ENCODE results near the gene MEIOSIN. TPM values are rescaled to one million over a fixed set of nuclear protein-coding genes. Genes with fewer than 3 reads are reported as not detected.
A peak's percentile ranks its signal among the peaks of the same experiment; 100 is the strongest.

MEIOSIN gene
- total and polyA plus RNA-seq, 2 of the 13 experiments (the other 11 are each of a cell fraction or from before 2014, with no cell fraction given) = not detected

DNA sequence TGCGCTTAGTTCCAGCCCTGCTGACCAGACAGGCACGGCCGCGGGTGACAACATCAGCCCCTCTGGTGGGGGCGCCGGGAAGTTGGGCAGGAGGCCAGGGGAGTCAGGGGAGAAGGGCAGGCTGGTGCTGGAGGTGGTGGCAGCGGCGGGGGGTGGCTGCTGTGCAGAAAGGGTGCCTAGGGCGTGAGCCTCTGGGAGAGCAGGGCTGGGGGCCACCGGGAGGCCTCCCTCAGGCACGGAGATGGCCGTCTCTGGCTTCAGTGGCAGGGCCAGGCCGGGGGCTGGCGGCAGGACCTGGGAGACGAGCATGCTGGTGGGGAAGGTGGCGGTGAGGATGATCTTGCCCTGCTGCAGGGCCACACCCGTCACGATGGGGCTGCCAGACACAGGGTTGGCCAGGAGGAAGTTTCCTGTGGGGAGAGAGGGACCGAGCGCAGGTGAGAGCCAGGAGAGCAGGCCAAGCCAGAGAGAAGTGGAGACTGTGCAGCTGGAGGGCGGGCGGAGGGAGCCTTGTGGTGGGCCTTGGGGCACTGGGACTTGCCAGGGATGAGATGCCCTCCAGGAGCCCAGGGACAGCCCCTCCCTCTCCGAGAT is 32.6 kb downstream of the MEIOSIN start (continued):
- TF ChIP-seq ZNF616 (CRISPR knock-in tag; IDR thresholded peaks at IDR 0.05; ENCODE audit: low read depth) = 0 out of 2 replicates have a peak, but pooled peaks have one; percentile 41
- TF ChIP-seq, protein P1, sequence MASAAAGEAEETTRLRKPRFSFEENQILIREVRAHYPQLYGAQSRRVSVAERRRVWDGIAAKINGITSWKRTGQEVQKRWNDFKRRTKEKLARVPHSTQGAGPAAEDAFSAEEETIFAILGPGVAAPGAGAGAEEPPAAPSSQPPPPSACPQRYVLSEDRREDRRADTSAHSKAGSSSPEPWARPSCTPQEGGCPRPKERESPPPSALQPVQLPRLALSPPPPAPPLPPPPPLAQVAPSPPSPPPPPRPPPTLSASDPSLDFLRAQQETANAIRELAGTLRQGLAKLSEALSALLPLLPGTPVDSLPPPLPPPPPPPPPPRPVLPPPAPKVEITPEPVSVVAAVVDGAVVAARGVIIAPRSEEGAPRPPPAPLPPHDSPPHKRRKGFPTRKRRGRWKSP (CRISPR knock-in tag; IDR thresholded peaks at IDR 0.05) = no peak

DNA sequence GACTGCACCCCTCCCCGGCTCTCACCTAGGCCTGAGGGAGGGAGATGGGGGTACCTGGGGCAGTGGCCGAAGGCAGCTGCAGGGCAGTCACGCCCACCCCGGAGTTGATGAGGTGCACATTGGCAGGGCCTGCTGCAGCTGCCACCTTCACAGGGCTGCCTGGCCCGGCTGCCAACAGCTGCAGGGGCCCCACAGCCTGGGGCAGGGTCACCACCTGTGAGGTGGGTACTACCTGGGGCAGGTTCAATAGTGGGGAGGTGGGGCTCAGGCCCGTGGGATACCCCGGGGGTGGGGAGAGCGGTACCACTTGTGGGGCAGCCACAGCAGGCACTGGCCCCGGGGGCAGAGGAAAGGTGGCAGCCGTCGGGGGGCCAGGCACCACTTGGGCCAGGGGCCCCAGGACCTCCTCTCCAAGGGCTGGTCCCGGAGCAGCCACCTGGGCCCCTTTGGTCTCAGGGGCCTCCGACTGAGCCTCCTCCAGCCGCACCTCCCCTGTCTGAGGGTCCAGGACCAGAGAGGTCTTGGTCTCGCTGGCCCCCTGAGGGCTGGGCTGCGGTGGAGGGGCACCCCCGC is 33.1 kb downstream of the MEIOSIN start:
- FAIRE-seq (no peak), DNase-seq (ENCODE audit: low spot score) (no peak), ATAC-seq (no peak)
- in situ Hi-C loops (cut with HindIII; ENCODE audit: extremely low pct_ligation_motif_present, low pct_unique_long_range_greater_than_20kb) (no loop called here), intact Hi-C loops (cut with micrococcal nuclease; ENCODE audit: unreplicated experiment) (loop anchor here (5.0 kb wide), 1 partner anchor 34 kb away; the partner anchor contains the start of genes FBXO46 and MEIOSIN)
- H2AFZ ChIP-seq (ENCODE audit: low read length) = no peak overlapping the region
- peaks cover 3% of the 10 kb centered on the region for H3K79me2 ChIP-seq (ENCODE audit: insufficient read depth, low read length)
- H3K27me3 ChIP-seq (ENCODE audit: control insufficient read depth in 1 of 2, insufficient read depth in 2 of 2, low read length in 2 of 2) = peaks cover 8 to 17% of the 10 kb centered on the region in 2 experiments; a peak in 3 of 5 replicates
- peak overlapping the region; percentile 91 for H3K9ac ChIP-seq (ENCODE audit: insufficient read depth, low read depth, low read length)
- H3K4me1 ChIP-seq (ENCODE audit: insufficient read depth, low read length) = peaks cover 16% of the 10 kb centered on the region
- no peaks in the 10 kb centered on the region for H3K9me3 ChIP-seq (ENCODE audit: low read length)
- 80% methylated on average over 11 of the region's 17 CpGs for WGBS (ENCODE audit: low lambda C conversion rate)
- ChIA-PET CTCF (ENCODE audit: low intra/inter-chr PET ratio, low total read pairs) (no interaction called here), POLR2A (interaction anchor here (0.8 to 4.7 kb wide), 9 partner anchors 7 to 98 kb away, joined by 3 to 35 read pairs (median 9); partner anchors contain the start of genes DMWD, FBXO46, FOXA3 and QPCTL)
- no peaks in the 10 kb centered on the region for H3K36me3 ChIP-seq (replicated peaks in 1 of 2; ENCODE audit: control insufficient read depth in 1 of 2, insufficient read depth in 2 of 2, low read length in 2 of 2)
- no peaks in the 10 kb centered on the region for H4K20me1 ChIP-seq (ENCODE audit: insufficient read depth, low read length)
- H3K4me2 ChIP-seq (ENCODE audit: low read depth, low read length) = peak overlapping the region; percentile 93
- BruUV-seq (replicated peaks) = no TSS peak
- no peak overlapping the region for H3K27ac ChIP-seq (ENCODE audit: extremely low read length, insufficient read depth, low read length)
- peak overlapping the region; percentile 75 to 87 (median 76); a peak in 5 of 6 replicates for H3K4me3 ChIP-seq (replicated peaks in 1 of 3; ENCODE audit: insufficient read depth in 1 of 3, low read depth in 2 of 3, low read length in 3 of 3)
- TF ChIP-seq MBD4 (IDR thresholded peaks at IDR 0.05; ENCODE audit: borderline replicate concordance, low read length) (no peak), TEAD2 (CRISPR knock-in tag; IDR thresholded peaks at IDR 0.05) (no peak), ZNF333 (CRISPR knock-in tag; IDR thresholded peaks at IDR 0.05; ENCODE audit: borderline replicate concordance) (0 out of 2 replicates have a peak, but pooled peaks have one; percentile 47), POLR2G (IDR thresholded peaks at IDR 0.05; ENCODE audit: low read depth, low read length) (no peak), ZNF776 (CRISPR knock-in tag; IDR thresholded peaks at IDR 0.05) (0 out of 2 replicates have a peak, but pooled peaks have one; percentile 30), ESRRA (CRISPR knock-in tag; IDR thresholded peaks at IDR 0.05; ENCODE audit: low read depth) (no peak), ZFP62 (CRISPR knock-in tag; IDR thresholded peaks at IDR 0.05) (no peak), AKAP8 (CRISPR knock-in tag; IDR thresholded peaks at IDR 0.05) (peak; percentile 9; the same call in 1 of the 2 replicates)
- TF ChIP-seq, protein P2, sequence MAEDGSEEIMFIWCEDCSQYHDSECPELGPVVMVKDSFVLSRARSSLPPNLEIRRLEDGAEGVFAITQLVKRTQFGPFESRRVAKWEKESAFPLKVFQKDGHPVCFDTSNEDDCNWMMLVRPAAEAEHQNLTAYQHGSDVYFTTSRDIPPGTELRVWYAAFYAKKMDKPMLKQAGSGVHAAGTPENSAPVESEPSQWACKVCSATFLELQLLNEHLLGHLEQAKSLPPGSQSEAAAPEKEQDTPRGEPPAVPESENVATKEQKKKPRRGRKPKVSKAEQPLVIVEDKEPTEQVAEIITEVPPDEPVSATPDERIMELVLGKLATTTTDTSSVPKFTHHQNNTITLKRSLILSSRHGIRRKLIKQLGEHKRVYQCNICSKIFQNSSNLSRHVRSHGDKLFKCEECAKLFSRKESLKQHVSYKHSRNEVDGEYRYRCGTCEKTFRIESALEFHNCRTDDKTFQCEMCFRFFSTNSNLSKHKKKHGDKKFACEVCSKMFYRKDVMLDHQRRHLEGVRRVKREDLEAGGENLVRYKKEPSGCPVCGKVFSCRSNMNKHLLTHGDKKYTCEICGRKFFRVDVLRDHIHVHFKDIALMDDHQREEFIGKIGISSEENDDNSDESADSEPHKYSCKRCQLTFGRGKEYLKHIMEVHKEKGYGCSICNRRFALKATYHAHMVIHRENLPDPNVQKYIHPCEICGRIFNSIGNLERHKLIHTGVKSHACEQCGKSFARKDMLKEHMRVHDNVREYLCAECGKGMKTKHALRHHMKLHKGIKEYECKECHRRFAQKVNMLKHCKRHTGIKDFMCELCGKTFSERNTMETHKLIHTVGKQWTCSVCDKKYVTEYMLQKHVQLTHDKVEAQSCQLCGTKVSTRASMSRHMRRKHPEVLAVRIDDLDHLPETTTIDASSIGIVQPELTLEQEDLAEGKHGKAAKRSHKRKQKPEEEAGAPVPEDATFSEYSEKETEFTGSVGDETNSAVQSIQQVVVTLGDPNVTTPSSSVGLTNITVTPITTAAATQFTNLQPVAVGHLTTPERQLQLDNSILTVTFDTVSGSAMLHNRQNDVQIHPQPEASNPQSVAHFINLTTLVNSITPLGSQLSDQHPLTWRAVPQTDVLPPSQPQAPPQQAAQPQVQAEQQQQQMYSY (CRISPR knock-in tag; IDR thresholded peaks at IDR 0.05) = no peak
- TF ChIP-seq, protein P3, sequence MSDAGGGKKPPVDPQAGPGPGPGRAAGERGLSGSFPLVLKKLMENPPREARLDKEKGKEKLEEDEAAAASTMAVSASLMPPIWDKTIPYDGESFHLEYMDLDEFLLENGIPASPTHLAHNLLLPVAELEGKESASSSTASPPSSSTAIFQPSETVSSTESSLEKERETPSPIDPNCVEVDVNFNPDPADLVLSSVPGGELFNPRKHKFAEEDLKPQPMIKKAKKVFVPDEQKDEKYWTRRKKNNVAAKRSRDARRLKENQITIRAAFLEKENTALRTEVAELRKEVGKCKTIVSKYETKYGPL (CRISPR knock-in tag; IDR thresholded peaks at IDR 0.05) = no peak

All from HepG2 (cell line).